Activated T-cell treated with anti-CD3 and anti-CD28 coated beads, Interleukin-2, amount 50 U/mL, for 72 hours (primary cell): Measurements from ENCODE around the gene PWP2. TPM values are rescaled to one million over a fixed set of nuclear protein-coding genes. Genes with fewer than 3 reads are reported as not detected.
"Not testable (repeated sequence)": the region's sequence is repeated elsewhere in the genome, so short reads cannot be mapped to it uniquely, and the experiment has no call there.

ENCODE experiments used
- ATAC-seq, 2 donors: fragments of 150-1000 bp; cut with Tn5 transposase; replicated peaks in 1 of 2; 2 replicates each; pipeline ENCODE4 v1.10.0; 2021; ENCODE audit warnings: moderate library complexity in 2 of 2, mild to moderate bottlenecking in 1 of 2
- DNase-seq, 2 donors: peaks; one replicate each; pipeline ENCODE4 v3.0.0; 2021 to 2022; ENCODE audit warnings: mixed read lengths in 1 of 2
- H3K27ac Mint-ChIP-seq: one replicate; pipeline ENCODE4 v1.8.0; 2022; ENCODE audit warnings: mild to moderate bottlenecking, moderate library complexity, mixed read lengths
- H3K27me3 Mint-ChIP-seq: one replicate; pipeline ENCODE4 v1.8.0; 2022; ENCODE audit warnings: low read depth, mixed read lengths
- H3K36me3 Mint-ChIP-seq, 2 donors: one replicate each; pipeline ENCODE4 v1.8.0; 2022; ENCODE audit warnings: mixed read lengths in 2 of 2, mild to moderate bottlenecking in 1 of 2; ENCODE audit not compliant: insufficient read depth in 2 of 2
- H3K4me1 Mint-ChIP-seq: one replicate; pipeline ENCODE4 v1.8.0; 2022; ENCODE audit warnings: low read depth, mixed read lengths
- H3K4me3 Mint-ChIP-seq, 2 donors: one replicate each; pipeline ENCODE4 v1.8.0; 2022; ENCODE audit warnings: mild to moderate bottlenecking in 2 of 2, mixed read lengths in 2 of 2, moderate library complexity in 2 of 2
- H3K9me3 Mint-ChIP-seq, 2 donors: one replicate each; pipeline ENCODE4 v1.8.0; 2022; ENCODE audit warnings: mixed read lengths in 2 of 2
- total RNA-seq, 2 donors: library from RNA; stranded (reverse); gene quantifications; one replicate each; pipeline ENCODE4 v1.2.3, GENCODE V29; 2022

The PWP2 gene
- total RNA-seq, 2 donors from 2014 or later, result 5.9 to 23.2 TPM

DNA sequence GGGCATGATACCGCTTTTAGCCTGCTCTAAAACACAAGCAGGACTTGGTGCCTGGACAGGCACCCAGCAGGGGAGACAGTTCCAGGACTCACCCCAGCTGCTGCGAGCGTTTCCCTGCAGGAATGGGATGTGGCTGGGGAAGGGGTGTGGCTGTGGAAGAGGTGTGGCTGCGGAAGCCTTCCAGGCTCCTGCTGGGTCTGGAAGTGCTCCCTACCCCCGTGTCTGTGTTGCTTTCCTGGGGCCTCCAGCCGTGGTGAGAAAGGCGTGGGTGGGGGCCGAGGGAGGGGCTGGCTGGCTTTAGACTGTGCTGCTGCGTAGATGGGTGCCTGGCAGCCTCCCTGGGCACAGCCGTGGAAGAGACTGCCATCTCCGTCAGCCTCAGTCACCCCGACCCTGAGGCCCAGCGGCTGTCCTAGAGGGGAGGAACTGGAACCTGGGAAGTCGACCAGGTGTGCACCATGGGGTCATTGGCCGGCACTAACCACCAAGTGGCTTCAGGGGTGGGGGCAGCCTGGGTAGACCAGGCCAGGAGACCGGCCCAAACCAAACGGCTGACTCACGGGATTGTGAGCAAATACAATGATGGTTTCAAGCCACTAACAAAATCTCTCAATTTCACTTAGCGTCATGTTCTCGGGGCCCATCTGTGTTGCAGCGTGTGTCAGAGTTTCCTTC, 46.2 kb downstream of the PWP2 start:
- H3K4me1 Mint-ChIP-seq, H3K36me3 Mint-ChIP-seq, H3K4me3 Mint-ChIP-seq, H3K27ac Mint-ChIP-seq, H3K27me3 Mint-ChIP-seq, H3K9me3 Mint-ChIP-seq: not testable (repeated sequence)
- DNase-seq (peak in 1 of 2 donors; percentile 8), ATAC-seq (peak; percentile 64 to 75)

- not testable (repeated sequence) for H3K36me3 Mint-ChIP-seq, H3K4me1 Mint-ChIP-seq, H3K9me3 Mint-ChIP-seq, H3K27me3 Mint-ChIP-seq, H3K27ac Mint-ChIP-seq, H3K4me3 Mint-ChIP-seq
- peak; percentile 45 to 64 for DNase-seq
- peak; percentile 58 to 69 for ATAC-seq
Measured at GRCh38 chr21:44153889-44154228, 46.7 kb downstream of the PWP2 start.

DNA sequence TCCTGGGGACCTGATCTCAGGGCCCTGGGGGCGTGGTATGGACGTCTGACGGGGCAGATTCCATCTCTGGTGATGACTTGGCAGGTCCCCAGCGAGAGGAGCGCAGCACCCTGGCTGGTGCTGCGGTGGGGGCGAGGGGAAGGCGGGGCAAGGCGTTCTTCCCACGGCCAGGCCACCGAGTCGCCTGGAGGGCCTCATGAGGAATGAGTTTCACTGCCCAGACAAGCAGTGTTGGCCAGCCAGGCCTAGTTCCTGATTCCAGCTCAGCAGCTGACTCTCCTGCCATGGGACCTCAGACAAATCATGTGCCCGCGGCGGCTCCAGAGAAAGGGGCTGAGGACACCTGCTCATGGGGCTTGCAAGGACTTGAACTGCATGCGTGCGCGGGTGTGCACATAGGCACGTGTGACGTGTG, 47.6 kb downstream of the PWP2 start:
- not testable (repeated sequence) for H3K27ac Mint-ChIP-seq, DNase-seq, H3K4me3 Mint-ChIP-seq, H3K9me3 Mint-ChIP-seq, H3K27me3 Mint-ChIP-seq, H3K36me3 Mint-ChIP-seq, H3K4me1 Mint-ChIP-seq
- peak in 1 of 2 donors; percentile 7 for ATAC-seq

DNA sequence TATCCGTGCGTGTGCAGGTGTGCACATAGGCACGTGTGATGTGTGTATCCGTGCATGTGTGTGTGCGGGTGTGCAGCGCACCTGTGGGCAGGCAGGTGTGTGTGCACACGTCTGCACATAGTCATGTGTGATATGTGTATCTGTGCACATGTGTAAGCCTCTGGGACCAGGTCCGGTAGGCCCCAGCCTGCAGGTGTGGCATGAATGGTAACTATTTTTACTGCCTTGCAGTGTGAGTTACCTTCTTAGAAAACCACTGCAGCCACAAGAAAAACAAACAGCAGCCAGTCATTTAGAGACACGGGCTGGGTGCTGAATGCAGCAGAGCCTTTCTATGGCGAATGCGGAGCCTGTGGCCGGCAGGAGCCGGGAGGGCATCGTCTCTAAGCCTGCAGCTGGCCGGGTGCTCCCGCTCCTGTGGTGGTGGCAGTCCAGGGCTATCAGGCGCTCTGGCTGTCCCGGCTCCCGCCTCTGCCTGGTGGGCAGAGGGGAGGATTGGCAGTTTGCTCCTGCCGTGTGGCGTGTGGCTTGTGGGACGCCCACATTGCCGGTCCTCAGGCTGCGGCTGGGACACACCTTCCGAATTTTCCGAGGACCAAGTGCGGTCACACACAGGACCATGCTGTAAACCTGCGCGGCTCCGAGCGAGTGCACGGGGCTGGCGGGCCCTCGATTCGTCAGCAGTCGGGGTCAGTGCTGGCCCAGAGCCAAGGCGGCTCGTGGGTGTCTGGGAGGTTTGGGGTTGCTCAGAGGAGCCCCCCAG, 48.2 kb downstream of the PWP2 start:
- not testable (repeated sequence) for H3K27ac Mint-ChIP-seq, H3K9me3 Mint-ChIP-seq, H3K27me3 Mint-ChIP-seq, H3K36me3 Mint-ChIP-seq, H3K4me1 Mint-ChIP-seq, H3K4me3 Mint-ChIP-seq
- DNase-seq (peak in 1 of 2 donors; percentile 56), ATAC-seq (peak; percentile 55 to 61)

DNA sequence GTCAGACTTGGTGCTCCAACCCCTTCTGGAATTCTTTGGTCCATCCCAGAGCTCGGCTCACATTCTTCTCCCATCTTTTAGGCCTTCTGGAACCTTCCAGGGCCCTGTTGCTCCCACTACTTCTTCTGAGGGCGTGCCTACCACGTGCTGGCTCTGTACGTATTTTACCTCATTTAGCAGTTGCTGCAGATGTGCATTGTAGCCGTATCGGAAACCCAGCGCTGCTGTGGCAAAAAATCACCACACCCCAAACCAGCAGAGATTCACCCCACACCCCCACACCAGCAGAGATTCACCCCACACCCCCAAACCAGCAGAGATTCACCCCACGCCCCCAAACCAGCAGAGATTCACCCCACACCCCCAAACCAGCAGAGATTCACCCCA, 48.8 kb downstream of the PWP2 start:
- H3K36me3 Mint-ChIP-seq, H3K9me3 Mint-ChIP-seq, ATAC-seq, DNase-seq, H3K27ac Mint-ChIP-seq, H3K4me3 Mint-ChIP-seq, H3K27me3 Mint-ChIP-seq, H3K4me1 Mint-ChIP-seq: not testable (repeated sequence)

DNA sequence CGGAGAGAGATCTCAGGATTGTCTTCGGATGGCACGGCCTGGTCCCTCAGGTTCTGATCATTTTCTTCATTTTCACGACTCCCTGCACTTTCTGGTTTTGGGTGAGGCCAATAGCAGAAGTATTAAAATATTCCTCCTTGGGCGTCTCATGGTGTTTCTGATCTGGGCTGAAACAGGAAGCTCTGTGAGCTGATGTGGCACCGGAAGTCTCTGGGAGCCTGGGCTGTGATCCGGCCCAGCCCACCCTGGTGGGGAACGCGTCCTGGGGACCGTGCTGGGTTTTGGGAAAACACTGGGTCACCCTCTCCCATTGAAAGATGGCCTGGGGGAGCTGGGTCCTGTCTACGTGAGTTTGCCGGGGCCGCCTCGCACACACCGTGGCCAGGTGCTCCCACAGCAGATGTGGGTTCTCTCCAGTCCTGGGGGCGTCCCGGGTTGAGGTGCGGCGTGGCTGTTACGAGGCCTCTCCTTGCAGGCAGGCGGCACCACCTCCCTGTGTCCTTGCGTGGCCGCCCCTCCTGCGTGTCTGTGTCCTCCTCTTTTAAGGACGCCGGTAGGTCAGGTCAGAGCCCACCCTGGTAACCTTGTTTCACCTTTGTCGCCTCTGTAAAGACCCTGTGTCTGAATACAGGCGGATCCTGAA, 50.4 kb downstream of the PWP2 start:
- peak overlapping the region in 1 of 2 donors; percentile 74 for H3K4me3 Mint-ChIP-seq
- ATAC-seq, H3K27ac Mint-ChIP-seq, H3K9me3 Mint-ChIP-seq, H3K4me1 Mint-ChIP-seq, H3K36me3 Mint-ChIP-seq, H3K27me3 Mint-ChIP-seq: not testable (repeated sequence)
- DNase-seq, result peak in 1 of 2 donors; percentile 23

DNA sequence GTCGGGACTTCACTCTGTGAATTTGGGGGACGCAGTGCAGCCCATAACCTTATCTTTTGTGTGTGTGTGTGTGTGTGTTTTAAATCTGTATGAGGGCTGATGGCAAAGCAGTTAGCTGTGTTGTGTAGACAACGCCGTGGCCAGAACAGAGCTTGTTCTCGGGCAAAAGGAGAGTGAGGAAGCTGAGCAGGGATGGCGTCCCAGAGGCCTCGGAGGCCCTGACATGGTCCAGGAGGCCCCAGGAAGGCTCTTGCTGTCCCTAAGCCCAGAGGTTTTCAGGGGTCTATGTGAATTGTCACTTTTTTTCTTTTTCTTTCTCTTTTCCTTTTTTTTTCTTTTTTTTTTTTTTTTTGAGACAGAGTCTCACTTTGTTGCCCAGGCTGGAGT, 50.9 kb downstream of the PWP2 start:
- not testable (repeated sequence) for H3K9me3 Mint-ChIP-seq, ATAC-seq, H3K4me1 Mint-ChIP-seq, H3K27ac Mint-ChIP-seq, H3K36me3 Mint-ChIP-seq, H3K27me3 Mint-ChIP-seq, H3K4me3 Mint-ChIP-seq, DNase-seq

- H3K9me3 Mint-ChIP-seq, H3K27ac Mint-ChIP-seq, H3K36me3 Mint-ChIP-seq, H3K4me1 Mint-ChIP-seq, H3K27me3 Mint-ChIP-seq, DNase-seq: not testable (repeated sequence)
- peak; percentile 49 to 59 for ATAC-seq
- peak overlapping the region in 1 of 2 donors; percentile 58 for H3K4me3 Mint-ChIP-seq
Measured at GRCh38 chr21:44159349-44160297, 52.4 kb downstream of the PWP2 start.

GRCh38 chr21:44160298-44160672, 53.1 kb downstream of the PWP2 start:
- not testable (repeated sequence) for H3K9me3 Mint-ChIP-seq, DNase-seq, H3K36me3 Mint-ChIP-seq, H3K4me3 Mint-ChIP-seq, H3K4me1 Mint-ChIP-seq, H3K27me3 Mint-ChIP-seq, H3K27ac Mint-ChIP-seq, ATAC-seq

DNA sequence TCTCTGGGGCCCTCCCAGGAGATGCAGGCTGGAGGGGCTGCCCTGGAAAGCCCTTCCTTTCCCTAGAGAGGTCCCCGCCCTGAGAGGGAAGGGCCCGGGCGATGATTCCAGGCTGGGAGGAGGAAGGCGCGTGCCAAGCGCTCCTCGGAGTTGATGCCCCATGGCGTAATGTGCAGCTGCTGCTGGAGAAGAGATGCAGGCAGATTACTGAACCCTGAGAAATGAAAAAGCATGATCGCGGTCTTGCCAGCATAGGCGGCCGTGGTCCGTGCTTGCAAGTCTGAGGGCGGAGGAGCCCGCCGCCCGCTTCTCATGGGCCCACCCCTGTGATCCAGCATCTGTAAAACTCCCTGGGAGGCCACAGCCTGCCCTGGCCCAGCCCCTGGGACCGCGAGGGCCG, 53.6 kb downstream of the PWP2 start:
- not testable (repeated sequence) for H3K27ac Mint-ChIP-seq, H3K36me3 Mint-ChIP-seq, DNase-seq, H3K4me1 Mint-ChIP-seq, H3K9me3 Mint-ChIP-seq, ATAC-seq, H3K27me3 Mint-ChIP-seq, H3K4me3 Mint-ChIP-seq

GRCh38 chr21:44163167-44163653, 56.0 kb downstream of the PWP2 start:
- ATAC-seq, H3K27me3 Mint-ChIP-seq, H3K4me1 Mint-ChIP-seq, H3K27ac Mint-ChIP-seq, H3K36me3 Mint-ChIP-seq, H3K4me3 Mint-ChIP-seq, H3K9me3 Mint-ChIP-seq, DNase-seq: not testable (repeated sequence)

DNA sequence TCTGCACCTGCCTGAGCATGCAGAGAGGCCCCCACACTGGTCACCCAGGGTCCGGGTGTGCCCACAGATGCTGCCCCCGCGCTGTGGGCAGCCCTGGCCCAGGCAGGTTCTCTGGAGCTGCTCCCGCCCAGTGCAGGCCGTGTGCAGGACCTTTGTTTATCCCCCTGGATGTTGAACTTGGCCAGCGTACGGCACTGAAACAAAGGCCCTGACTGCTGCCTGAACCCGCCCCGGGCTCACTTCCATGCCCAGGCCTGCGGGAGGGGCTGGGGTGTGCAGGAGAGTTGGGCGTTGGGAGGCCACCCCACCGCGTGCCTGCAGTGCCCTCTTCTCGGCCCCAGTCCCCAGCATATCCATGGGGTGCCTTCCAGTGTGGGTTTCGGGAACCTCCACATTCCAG, 58.7 kb downstream of the PWP2 start:
- not testable (repeated sequence) for H3K27me3 Mint-ChIP-seq, H3K9me3 Mint-ChIP-seq, ATAC-seq, DNase-seq, H3K4me1 Mint-ChIP-seq, H3K27ac Mint-ChIP-seq, H3K36me3 Mint-ChIP-seq, H3K4me3 Mint-ChIP-seq

DNA sequence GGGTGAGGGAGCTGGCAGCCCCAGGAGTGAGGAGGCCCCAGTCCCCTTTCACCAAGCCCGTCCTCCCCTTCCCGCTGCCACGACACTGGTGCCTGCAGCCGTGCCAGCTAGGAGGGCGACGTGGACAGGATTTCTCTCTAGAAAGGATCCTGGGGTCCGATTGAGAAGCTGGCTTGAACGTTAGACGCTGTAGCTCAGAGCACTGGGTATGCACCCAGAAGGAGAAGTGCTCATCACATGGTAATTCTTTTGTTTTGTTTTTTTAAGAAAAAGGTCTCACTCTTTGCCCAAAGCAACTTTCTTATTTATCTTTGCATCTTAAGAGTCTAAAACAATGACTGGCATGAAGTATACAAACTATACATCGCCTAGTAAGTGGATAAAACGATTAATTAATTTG, 60.3 kb downstream of the PWP2 start:
- not testable (repeated sequence) for H3K4me3 Mint-ChIP-seq, H3K9me3 Mint-ChIP-seq, H3K27me3 Mint-ChIP-seq, ATAC-seq, H3K4me1 Mint-ChIP-seq, DNase-seq, H3K27ac Mint-ChIP-seq, H3K36me3 Mint-ChIP-seq
